Measurements from ENCODE around the gene SNAP23. TPM values are rescaled to one million over a fixed set of nuclear protein-coding genes. Genes with fewer than 3 reads are reported as not detected.

The SNAP23 gene
- total RNA-seq, 4 donors from 2014 or later, result 19.9 to 102 (median 70.7) TPM

- intact Hi-C loops (cut with DNase I; ENCODE audit: low total_unique reads), result no loop called here
- H3K4me3 ChIP-seq, result no peak overlapping the region
- TF ChIP-seq EP300 (IDR thresholded peaks at IDR 0.05; ENCODE audit: low read depth) (no peak), POLR2A (IDR thresholded peaks at IDR 0.05) (no peak), CTCF (IDR thresholded peaks at IDR 0.05) (no peak), POLR2AphosphoS5 (IDR thresholded peaks at IDR 0.05) (no peak)
These were observed 49.6 kb downstream of the SNAP23 start for GRCh38 chr15:42544853-42545629.

GRCh38 chr15:42547918-42548248, 52.4 kb downstream of the SNAP23 start:
- in situ Hi-C loops (cut with MboI; ENCODE audit: low pct_ligation_motif_present in 1 of 4, low pct_unique_long_range_greater_than_20kb in 1 of 4, low sequenced_read_pairs in 3 of 4), result loop anchor here in 1 of 4 donors (25.0 kb wide), 1 partner anchor 89 kb away; no protein-coding TSS in a partner anchor
- no peaks in the 10 kb centered on the region for H3K27me3 ChIP-seq
- TF ChIP-seq POLR2AphosphoS5 (IDR thresholded peaks at IDR 0.05) (no peak), CTCF (IDR thresholded peaks at IDR 0.05) (no peak), POLR2A (IDR thresholded peaks at IDR 0.05) (no peak), EP300 (IDR thresholded peaks at IDR 0.05; ENCODE audit: low read depth) (no peak)
- H3K9me3 ChIP-seq, result no peaks in the 10 kb centered on the region
- intact Hi-C loops (cut with DNase I; ENCODE audit: low total_unique reads), result no loop called here
- peaks cover 0 to 13% (median 0%) of the 10 kb centered on the region in 4 donors for H3K36me3 ChIP-seq
- H3K4me1 ChIP-seq, result peaks cover 4 to 37% (median 21%) of the 10 kb centered on the region in 4 donors
- 0 to 4% methylated on average over 3 to 9 of the region's 9 CpGs for WGBS, 2 donors (ENCODE audit: low coverage in 1 of 2)
- no peak for DNase-seq
- H3K27ac ChIP-seq, result peak overlapping the region; percentile 91 to 98 (median 93)
- peak overlapping the region; percentile 65 to 94 (median 76) for H3K4me3 ChIP-seq

More at GRCh38 chr15:42544853-42545629, 49.6 kb downstream of the SNAP23 start:
- H3K9me3 ChIP-seq, result no peaks in the 10 kb centered on the region
- peaks cover 4 to 33% (median 18%) of the 10 kb centered on the region in 4 donors for H3K4me1 ChIP-seq
- no peaks in the 10 kb centered on the region for H3K27me3 ChIP-seq
- H3K36me3 ChIP-seq, result peaks cover 0 to 13% (median 2%) of the 10 kb centered on the region in 4 donors
- in situ Hi-C loops (cut with MboI; ENCODE audit: low pct_ligation_motif_present in 1 of 4, low pct_unique_long_range_greater_than_20kb in 1 of 4, low sequenced_read_pairs in 3 of 4), result loop anchor here in 1 of 4 donors (25.0 kb wide), 1 partner anchor 92 kb away; no protein-coding TSS in a partner anchor
- H3K27ac ChIP-seq, result no peak overlapping the region
- no peak for DNase-seq
- 76 to 94% methylated on average over 3 to 4 of the region's 4 CpGs for WGBS, 2 donors (ENCODE audit: low coverage in 1 of 2)

GRCh38 chr15:42548249-42549031, 53.0 kb downstream of the SNAP23 start, which contains the start of the genes HAUS2 and LRRC57:
TSS of gene HAUS2 (plus strand) at chr15:42548838. CDS start at chr15:42548873, 35 bp downstream.
TSS of gene LRRC57 (minus strand) at chr15:42548793. CDS start at chr15:42548434, 359 bp downstream.
- peak; percentile 94 for DNase-seq
- Histone ChIP-seq H3K27me3 (no peaks in the 10 kb centered on the region), H3K36me3 (peaks cover 0 to 12% (median 0%) of the 10 kb centered on the region in 4 donors), H3K4me3 (peak within 1 kb of the TSS; percentile 65 to 94 (median 76)), H3K9me3 (no peaks in the 10 kb centered on the region), H3K4me1 (peaks cover 4 to 40% (median 21%) of the 10 kb centered on the region in 4 donors), H3K27ac (peak within 1 kb of the TSS; percentile 91 to 98 (median 93))
- intact Hi-C loops (cut with DNase I; ENCODE audit: low total_unique reads), result no loop called here
- peak; percentile 95 for TF ChIP-seq POLR2A (IDR thresholded peaks at IDR 0.05)
- TF ChIP-seq EP300 (IDR thresholded peaks at IDR 0.05; ENCODE audit: low read depth), result no peak
- TF ChIP-seq POLR2AphosphoS5 (IDR thresholded peaks at IDR 0.05), result peak; percentile 96 to 98 (median 97)
- peak in 1 of 5 experiments; percentile 34 for TF ChIP-seq CTCF (IDR thresholded peaks at IDR 0.05)
- in situ Hi-C loops (cut with MboI; ENCODE audit: low pct_ligation_motif_present in 1 of 4, low pct_unique_long_range_greater_than_20kb in 1 of 4, low sequenced_read_pairs in 3 of 4), result loop anchor here in 1 of 4 donors (25.0 kb wide), 1 partner anchor 89 kb away; no protein-coding TSS in a partner anchor
- 0% methylated on average over 60 of the region's 71 CpGs; no CpG with 5 or more reads in 1 of the 2 donors for WGBS, 2 donors (ENCODE audit: low coverage in 1 of 2)

Data from transverse colon (tissue), 4 donors.